Measurements from ENCODE around the gene UBE2D3. TPM values are rescaled to one million over a fixed set of nuclear protein-coding genes. Genes with fewer than 3 reads are reported as not detected.

The UBE2D3 gene
- total and polyA plus RNA-seq, 2 donors (not counting 1 experiment from before 2014, with no cell fraction given) = 403 to 427 TPM

GRCh38 chr4:102862016-102862415, 34.7 kb upstream of the UBE2D3 start:
- DNase-seq (ENCODE audit: low read depth in 2 of 2) = no peak
- H3K9ac ChIP-seq (ENCODE audit: insufficient read depth, low read length) = no peak overlapping the region
- H3K36me3 ChIP-seq (ENCODE audit: control insufficient read depth, insufficient read depth, low read length) = no peaks in the 10 kb centered on the region
- no peak overlapping the region for H3K4me2 ChIP-seq (ENCODE audit: extremely low read depth, insufficient read depth, low read length)
- H2AFZ ChIP-seq (ENCODE audit: low read length) = no peak overlapping the region
- no peak overlapping the region for H3K4me3 ChIP-seq (replicated peaks in 1 of 4; ENCODE audit: control extremely low read depth in 1 of 4, insufficient read depth in 1 of 4, low read depth in 3 of 4, low read length in 4 of 4)
- H3K9me3 ChIP-seq (ENCODE audit: control insufficient read depth, insufficient read depth, low read depth, low read length) = no peaks in the 10 kb centered on the region
- TF ChIP-seq EZH2 (IDR thresholded peaks at IDR 0.05; ENCODE audit: low read length, missing control alignments) (no peak), CTCF (conservative IDR thresholded peaks at IDR 0.05 in 1 of 2, IDR thresholded peaks at IDR 0.05 in 1 of 2; ENCODE audit: low read depth in 1 of 2, low read length in 2 of 2) (no peak)
- H3K4me1 ChIP-seq (ENCODE audit: control insufficient read depth, extremely low read depth, insufficient read depth, low read length) = no peaks in the 10 kb centered on the region
- no peaks in the 10 kb centered on the region for H3K79me2 ChIP-seq (ENCODE audit: control insufficient read depth, insufficient read depth, low read length)
- H3K27me3 ChIP-seq (ENCODE audit: control insufficient read depth, insufficient read depth, low read length) = no peaks in the 10 kb centered on the region
- no peak overlapping the region for H3K27ac ChIP-seq (ENCODE audit: insufficient read depth, low read length)
- no peaks in the 10 kb centered on the region for H4K20me1 ChIP-seq (ENCODE audit: control insufficient read depth, extremely low read depth, insufficient read depth, low read length)

- no peak for TF ChIP-seq EZH2 (IDR thresholded peaks at IDR 0.05; ENCODE audit: low read length, missing control alignments)
- TF ChIP-seq CTCF (conservative IDR thresholded peaks at IDR 0.05 in 1 of 2, IDR thresholded peaks at IDR 0.05 in 1 of 2; ENCODE audit: low read depth in 1 of 2, low read length in 2 of 2) = no peak
- no peaks in the 10 kb centered on the region for H3K36me3 ChIP-seq (ENCODE audit: control insufficient read depth, insufficient read depth, low read length)
- no peaks in the 10 kb centered on the region for H3K79me2 ChIP-seq (ENCODE audit: control insufficient read depth, insufficient read depth, low read length)
- DNase-seq (ENCODE audit: low read depth in 2 of 2) = no peak
- H3K4me1 ChIP-seq (ENCODE audit: control insufficient read depth, extremely low read depth, insufficient read depth, low read length) = no peaks in the 10 kb centered on the region
- no peak overlapping the region for H2AFZ ChIP-seq (ENCODE audit: low read length)
- no peak overlapping the region for H3K4me2 ChIP-seq (ENCODE audit: extremely low read depth, insufficient read depth, low read length)
- H3K4me3 ChIP-seq (replicated peaks in 1 of 4; ENCODE audit: control extremely low read depth in 1 of 4, insufficient read depth in 1 of 4, low read depth in 3 of 4, low read length in 4 of 4) = no peak overlapping the region
- no peak overlapping the region for H3K9ac ChIP-seq (ENCODE audit: insufficient read depth, low read length)
- no peak overlapping the region for H3K27ac ChIP-seq (ENCODE audit: insufficient read depth, low read length)
- H4K20me1 ChIP-seq (ENCODE audit: control insufficient read depth, extremely low read depth, insufficient read depth, low read length) = no peaks in the 10 kb centered on the region
- H3K9me3 ChIP-seq (ENCODE audit: control insufficient read depth, insufficient read depth, low read depth, low read length) = no peaks in the 10 kb centered on the region
- H3K27me3 ChIP-seq (ENCODE audit: control insufficient read depth, insufficient read depth, low read length) = no peaks in the 10 kb centered on the region
Observed at GRCh38 chr4:102860611-102861324, 33.4 kb upstream of the UBE2D3 start.

GRCh38 chr4:102858828-102859464, 31.6 kb upstream of the UBE2D3 start:
- Histone ChIP-seq H3K79me2 (ENCODE audit: control insufficient read depth, insufficient read depth, low read length) (no peaks in the 10 kb centered on the region), H3K27ac (ENCODE audit: insufficient read depth, low read length) (no peak overlapping the region), H3K4me1 (ENCODE audit: control insufficient read depth, extremely low read depth, insufficient read depth, low read length) (no peaks in the 10 kb centered on the region), H2AFZ (ENCODE audit: low read length) (no peak overlapping the region), H3K9ac (ENCODE audit: insufficient read depth, low read length) (no peak overlapping the region), H3K9me3 (ENCODE audit: control insufficient read depth, insufficient read depth, low read depth, low read length) (no peaks in the 10 kb centered on the region), H3K27me3 (ENCODE audit: control insufficient read depth, insufficient read depth, low read length) (no peaks in the 10 kb centered on the region), H3K4me2 (ENCODE audit: extremely low read depth, insufficient read depth, low read length) (no peak overlapping the region), H3K4me3 (replicated peaks in 1 of 4; ENCODE audit: control extremely low read depth in 1 of 4, insufficient read depth in 1 of 4, low read depth in 3 of 4, low read length in 4 of 4) (no peak overlapping the region), H4K20me1 (ENCODE audit: control insufficient read depth, extremely low read depth, insufficient read depth, low read length) (no peaks in the 10 kb centered on the region), H3K36me3 (ENCODE audit: control insufficient read depth, insufficient read depth, low read length) (no peaks in the 10 kb centered on the region)
- no peak for DNase-seq (ENCODE audit: low read depth in 2 of 2)
- TF ChIP-seq CTCF (conservative IDR thresholded peaks at IDR 0.05 in 1 of 2, IDR thresholded peaks at IDR 0.05 in 1 of 2; ENCODE audit: low read depth in 1 of 2, low read length in 2 of 2) (no peak), EZH2 (IDR thresholded peaks at IDR 0.05; ENCODE audit: low read length, missing control alignments) (no peak)
